ENCODE data around the gene GRAMD4.

- TF ChIP-seq CTCF (conservative IDR thresholded peaks at IDR 0.05; ENCODE audit: low read length) (no peak), EZH2phosphoT487 (IDR thresholded peaks at IDR 0.05; ENCODE audit: borderline replicate concordance, low read depth, low read length) (no peak)
Measured at GRCh38 chr22:46605117-46605516, 15.1 kb upstream of the GRAMD4 start.
